Measurements from ENCODE around the gene AGAP1.

DNA sequence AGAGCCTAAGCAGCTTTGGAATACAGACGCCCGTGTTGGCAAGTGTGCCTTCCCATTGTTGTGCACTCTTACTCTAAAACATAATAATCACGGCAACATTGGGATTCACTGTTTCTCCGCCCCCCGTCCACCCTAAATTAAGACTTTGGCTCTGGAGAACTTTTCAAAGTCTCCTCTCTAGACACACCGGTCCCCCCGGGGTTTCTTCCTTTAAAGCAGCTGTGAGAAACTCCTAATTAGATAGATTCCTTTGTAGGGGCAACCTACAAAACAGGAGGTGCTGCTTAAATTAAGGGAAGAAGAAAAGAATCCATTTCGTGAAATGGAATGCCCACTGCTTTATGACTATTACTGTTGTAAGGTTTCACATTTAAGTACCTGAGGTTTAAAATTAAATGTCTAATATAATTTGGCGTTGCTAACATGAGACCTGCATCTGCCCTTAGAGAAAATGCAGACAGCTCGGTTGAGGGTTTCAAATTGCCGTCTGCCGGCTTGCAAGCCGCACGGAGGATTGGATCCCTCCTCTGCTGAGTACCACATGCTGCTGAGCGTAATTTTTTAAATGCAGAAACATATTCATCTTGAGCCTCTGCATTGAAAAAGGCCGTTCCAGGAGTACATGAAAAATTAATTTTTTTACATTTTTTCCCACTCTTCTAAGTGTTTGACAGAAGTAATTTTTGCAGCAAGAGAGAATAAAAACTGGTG, 441.1 kb downstream of the AGAP1 start:
- no peak for TF ChIP-seq EZH2 (IDR thresholded peaks at IDR 0.05)
- no peak for TF ChIP-seq CTCF (IDR thresholded peaks at IDR 0.05)
- TF ChIP-seq EZH2phosphoT487 (IDR thresholded peaks at IDR 0.05) = no peak

Data from neural progenitor cell (in vitro differentiated cells).